SJSA1 (cell line): ENCODE results near the gene SHC4. TPM values are rescaled to one million over a fixed set of nuclear protein-coding genes. Genes with fewer than 3 reads are reported as not detected.

Experiments used
- DNase-seq, 2 experiments: peaks; one replicate each; pipeline ENCODE4 v3.0.0-alpha.2; 2015 to 2020; ENCODE audit warnings: low spot score in 2 of 2, low read depth in 1 of 2
- H3K27ac ChIP-seq: fragments of 250-450 bp; sonication (Bioruptor Pico); 2 replicates; pipeline ENCODE4 v1.5.1; 2020; ENCODE audit warnings: mild to moderate bottlenecking, moderate library complexity
- H3K27me3 ChIP-seq: fragments of 250-450 bp; sonication (Bioruptor Pico); replicated peaks from 2 replicates; pipeline ENCODE4 v1.5.1; 2020; ENCODE audit warnings: mild to moderate bottlenecking, moderate library complexity
- H3K36me3 ChIP-seq: fragments of 250-450 bp; sonication (Bioruptor Pico); 2 replicates; pipeline ENCODE4 v1.5.1; 2020; ENCODE audit warnings: mild to moderate bottlenecking
- H3K4me1 ChIP-seq: fragments of 250-450 bp; sonication (Bioruptor Pico); replicated peaks from 2 replicates; pipeline ENCODE4 v1.6.1; 2021; ENCODE audit warnings: mild to moderate bottlenecking
- H3K4me3 ChIP-seq: fragments of 250-450 bp; sonication (Bioruptor Pico); 2 replicates; pipeline ENCODE4 v1.5.1; 2020; ENCODE audit warnings: mild to moderate bottlenecking
- H3K9me3 ChIP-seq: fragments of 250-450 bp; sonication (Bioruptor Pico); replicated peaks from 2 replicates; pipeline ENCODE4 v1.5.1; 2020; ENCODE audit warnings: mild to moderate bottlenecking
- total RNA-seq: library from RNA; depleted of rRNA; stranded (reverse); fragments of >200 nt; shearing (Covaris generic); gene quantifications from 2 replicates; pipeline ENCODE4 v1.2.3, GENCODE V29; 2014

SHC4 gene
- total RNA-seq, 1 experiment from 2014 or later = 2.9 TPM

GRCh38 chr15:48877630-48878595, 85.8 kb downstream of the SHC4 start, which contains the start of gene EID1:
Gene EID1, plus strand, starts transcription at chr15:48878134. Its CDS starts 43 bp downstream, at chr15:48878177.
- no peaks in the 10 kb centered on the region for H3K27me3 ChIP-seq
- H3K36me3 ChIP-seq = peaks cover 18% of the 10 kb centered on the region
- H3K27ac ChIP-seq = peak within 1 kb of the TSS; percentile 61
- H3K4me1 ChIP-seq = peaks cover 31% of the 10 kb centered on the region
- H3K9me3 ChIP-seq = no peaks in the 10 kb centered on the region
- peak; percentile 90 to 95 for DNase-seq
- H3K4me3 ChIP-seq = peak within 1 kb of the TSS; percentile 70

GRCh38 chr15:48876057-48876456, 87.7 kb downstream of the SHC4 start:
- Histone ChIP-seq H3K27me3 (no peaks in the 10 kb centered on the region), H3K4me1 (peaks cover 31% of the 10 kb centered on the region), H3K36me3 (peaks cover 18% of the 10 kb centered on the region), H3K27ac (no peak overlapping the region), H3K4me3 (no peak overlapping the region), H3K9me3 (no peaks in the 10 kb centered on the region)
- DNase-seq = no peak

GRCh38 chr15:48875241-48875960, 88.3 kb downstream of the SHC4 start:
- Histone ChIP-seq H3K9me3 (no peaks in the 10 kb centered on the region), H3K27ac (no peak overlapping the region; the same call in 1 of the 2 replicates), H3K4me1 (peaks cover 31% of the 10 kb centered on the region), H3K27me3 (no peaks in the 10 kb centered on the region), H3K4me3 (no peak overlapping the region), H3K36me3 (peaks cover 18% of the 10 kb centered on the region)
- DNase-seq = peak in 1 of 2 experiments; percentile 60

GRCh38 chr15:48872632-48873031, 91.1 kb downstream of the SHC4 start:
- no peaks in the 10 kb centered on the region for H3K36me3 ChIP-seq
- DNase-seq = no peak
- H3K4me1 ChIP-seq = peaks cover 41% of the 10 kb centered on the region
- H3K9me3 ChIP-seq = no peaks in the 10 kb centered on the region
- no peak overlapping the region for H3K27ac ChIP-seq
- H3K4me3 ChIP-seq = no peak overlapping the region
- no peaks in the 10 kb centered on the region for H3K27me3 ChIP-seq

- no peaks in the 10 kb centered on the region for H3K9me3 ChIP-seq
- H3K27me3 ChIP-seq = no peaks in the 10 kb centered on the region
- no peaks in the 10 kb centered on the region for H3K36me3 ChIP-seq
- H3K4me1 ChIP-seq = peaks cover 49% of the 10 kb centered on the region
- H3K27ac ChIP-seq = no peak overlapping the region
- no peak overlapping the region for H3K4me3 ChIP-seq
- DNase-seq = no peak
Measured at GRCh38 chr15:48871542-48871941, 92.2 kb downstream of the SHC4 start.

GRCh38 chr15:48869966-48870365, 93.8 kb downstream of the SHC4 start:
- H3K27me3 ChIP-seq = no peaks in the 10 kb centered on the region
- H3K4me1 ChIP-seq = peaks cover 52% of the 10 kb centered on the region
- no peaks in the 10 kb centered on the region for H3K9me3 ChIP-seq
- no peaks in the 10 kb centered on the region for H3K36me3 ChIP-seq
- H3K27ac ChIP-seq = no peak overlapping the region
- no peak for DNase-seq
- H3K4me3 ChIP-seq = no peak overlapping the region

- H3K36me3 ChIP-seq = no peaks in the 10 kb centered on the region
- H3K27ac ChIP-seq = peak overlapping the region; percentile 54
- no peak overlapping the region for H3K4me3 ChIP-seq
- no peaks in the 10 kb centered on the region for H3K9me3 ChIP-seq
- no peaks in the 10 kb centered on the region for H3K27me3 ChIP-seq
- DNase-seq = peak in 1 of 2 experiments; percentile 79
- H3K4me1 ChIP-seq = peaks cover 44% of the 10 kb centered on the region
Measured at GRCh38 chr15:48868536-48868935, 95.2 kb downstream of the SHC4 start.

GRCh38 chr15:48868023-48868422, 95.7 kb downstream of the SHC4 start:
- no peaks in the 10 kb centered on the region for H3K36me3 ChIP-seq
- H3K27ac ChIP-seq = peak overlapping the region; percentile 54
- H3K4me3 ChIP-seq = no peak overlapping the region
- no peak for DNase-seq
- no peaks in the 10 kb centered on the region for H3K9me3 ChIP-seq
- peaks cover 44% of the 10 kb centered on the region for H3K4me1 ChIP-seq
- H3K27me3 ChIP-seq = no peaks in the 10 kb centered on the region

- Histone ChIP-seq H3K36me3 (no peaks in the 10 kb centered on the region), H3K27ac (peak overlapping the region; percentile 91), H3K4me3 (no peak overlapping the region), H3K27me3 (no peaks in the 10 kb centered on the region), H3K9me3 (no peaks in the 10 kb centered on the region), H3K4me1 (peaks cover 44% of the 10 kb centered on the region)
- peak; percentile 71 to 84 for DNase-seq
Measured at GRCh38 chr15:48866141-48866563, 97.6 kb downstream of the SHC4 start.

- Histone ChIP-seq H3K4me3 (no peak overlapping the region), H3K4me1 (peaks cover 44% of the 10 kb centered on the region), H3K27ac (peak overlapping the region; percentile 91), H3K36me3 (no peaks in the 10 kb centered on the region), H3K9me3 (no peaks in the 10 kb centered on the region), H3K27me3 (no peaks in the 10 kb centered on the region)
- DNase-seq = peak in 1 of 2 experiments; percentile 64
Measured at GRCh38 chr15:48865370-48866079, 98.2 kb downstream of the SHC4 start.

- Histone ChIP-seq H3K4me1 (peaks cover 48% of the 10 kb centered on the region), H3K27ac (no peak overlapping the region)
Measured at GRCh38 chr15:48862705-48863104, 101.0 kb downstream of the SHC4 start.

GRCh38 chr15:48861813-48862431, 101.8 kb downstream of the SHC4 start:
- no peaks in the 10 kb centered on the region for H3K9me3 ChIP-seq
- H3K27me3 ChIP-seq = no peaks in the 10 kb centered on the region
- DNase-seq = peak; percentile 57 to 58
- no peak overlapping the region for H3K27ac ChIP-seq
- peaks cover 46% of the 10 kb centered on the region for H3K4me1 ChIP-seq
- no peak overlapping the region for H3K4me3 ChIP-seq
- H3K36me3 ChIP-seq = no peaks in the 10 kb centered on the region

More at GRCh38 chr15:48862705-48863104, 101.0 kb downstream of the SHC4 start:
- Histone ChIP-seq H3K27me3 (no peaks in the 10 kb centered on the region), H3K36me3 (no peaks in the 10 kb centered on the region), H3K9me3 (no peaks in the 10 kb centered on the region), H3K4me3 (no peak overlapping the region)
- no peak for DNase-seq

GRCh38 chr15:48859426-48859825, 104.3 kb downstream of the SHC4 start:
- no peak overlapping the region for H3K4me3 ChIP-seq
- peaks cover 45% of the 10 kb centered on the region for H3K4me1 ChIP-seq
- H3K36me3 ChIP-seq = no peaks in the 10 kb centered on the region
- H3K27ac ChIP-seq = peak overlapping the region; percentile 83
- no peaks in the 10 kb centered on the region for H3K27me3 ChIP-seq
- DNase-seq = no peak
- H3K9me3 ChIP-seq = no peaks in the 10 kb centered on the region
